Frontal cortex (tissue), 4 donors: ENCODE measurements around the gene FKBP2. TPM values are rescaled to one million over a fixed set of nuclear protein-coding genes. Genes with fewer than 3 reads are reported as not detected.

Source experiments
- DNase-seq, 2 donors: peaks; one replicate each; pipeline ENCODE4 v3.0.0; 2012; ENCODE audit warnings: low spot score in 2 of 2
- FAIRE-seq: peaks from 2 replicates; lab custom pipeline; 2012; peaks lifted over from hg19 to GRCh38; lab: Jason Lieb, UNC
- total RNA-seq: library from RNA; depleted of rRNA; stranded (reverse); fragments of >200 nt; gene quantifications from one replicate; pipeline ENCODE4 v1.2.3, GENCODE V29; 2014
- donor health status: control.
- donor health status: control.
- donor health status: control.

Gene FKBP2
- total RNA-seq, 1 donor from 2014 or later: 26.1 TPM

DNA sequence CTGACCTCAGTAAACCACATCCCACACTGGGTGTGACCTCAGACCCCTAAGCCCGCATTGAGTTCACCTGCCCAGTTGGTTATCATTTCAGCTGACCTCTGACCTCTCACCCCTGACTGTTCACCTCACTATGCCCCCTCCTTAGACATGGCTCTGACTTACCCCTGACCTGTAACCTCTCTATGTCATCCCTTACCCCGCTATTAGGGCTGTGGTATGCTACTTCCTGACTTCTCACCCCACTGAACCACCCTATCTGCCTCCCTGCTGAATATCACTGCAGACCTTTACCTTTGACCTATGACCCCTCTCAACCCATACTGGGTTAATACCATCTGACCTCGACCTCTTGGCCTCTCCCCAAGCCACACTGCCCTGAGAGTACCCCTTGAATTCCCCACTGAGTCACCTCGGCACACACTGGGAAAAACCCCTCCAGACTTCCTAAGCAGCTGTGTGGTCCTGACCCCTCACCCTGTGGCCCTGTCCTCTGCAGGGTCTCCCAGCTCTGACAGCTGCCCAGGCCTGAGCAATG, 18.7 kb downstream of the FKBP2 start:
- FAIRE-seq: no peak

DNA sequence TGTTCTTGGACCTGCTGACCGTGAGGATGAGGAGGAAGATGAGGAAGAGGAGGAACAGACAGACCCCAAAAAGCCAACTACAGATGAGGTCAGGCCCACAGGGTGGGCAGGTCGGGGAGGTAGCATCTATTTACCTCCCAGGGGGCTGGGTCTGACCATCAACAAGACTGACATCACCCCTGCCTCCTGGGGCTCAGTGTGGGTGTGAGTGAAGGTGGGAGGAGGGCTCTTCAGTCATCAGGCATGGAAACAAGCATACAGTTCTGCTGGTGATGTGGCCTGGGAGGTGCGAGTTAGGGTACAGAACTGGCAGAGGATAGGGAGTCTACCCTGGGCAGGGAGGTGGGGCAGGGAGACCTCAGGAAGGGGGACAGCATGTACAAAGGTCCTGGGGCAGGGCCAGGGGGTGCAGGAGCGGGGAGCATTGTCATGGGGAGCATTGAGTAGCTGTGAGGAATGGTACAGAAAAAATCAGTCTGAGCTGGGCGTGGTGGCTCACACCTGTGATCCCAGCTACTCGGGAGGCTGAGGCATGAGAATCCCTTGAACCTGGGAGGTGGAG, 19.3 kb downstream of the FKBP2 start:
- DNase-seq: no peak
- no peak for FAIRE-seq

More for the DNA sequence above, 18.7 kb downstream of the FKBP2 start:
- no peak for DNase-seq

DNA sequence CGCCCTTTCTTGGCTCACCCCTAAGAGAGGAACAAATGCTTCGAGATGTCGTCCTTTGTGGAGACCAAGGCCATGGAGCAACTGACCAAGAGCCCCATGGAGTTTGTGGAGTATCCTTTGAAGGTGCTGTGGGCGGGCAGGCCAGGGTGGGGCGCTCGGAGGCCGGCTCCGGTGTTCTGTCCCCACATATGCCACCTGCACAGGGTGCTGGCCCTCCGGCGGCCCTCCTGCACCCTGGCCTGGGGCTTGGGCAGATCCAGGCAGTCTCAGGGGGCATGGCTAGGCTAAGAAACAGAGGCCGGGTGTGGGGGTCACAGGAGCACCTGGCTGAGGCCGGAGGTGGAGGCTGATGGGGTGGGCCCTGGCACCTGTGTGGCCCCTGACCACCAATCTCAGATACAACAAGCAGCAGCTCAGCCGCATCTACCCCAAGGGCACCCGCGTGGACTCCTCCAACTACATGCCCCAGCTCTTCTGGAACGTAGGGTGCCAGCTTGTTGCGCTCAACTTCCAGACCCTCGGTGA, 20.7 kb downstream of the FKBP2 start:
- no peak for DNase-seq
- FAIRE-seq: no peak

DNA sequence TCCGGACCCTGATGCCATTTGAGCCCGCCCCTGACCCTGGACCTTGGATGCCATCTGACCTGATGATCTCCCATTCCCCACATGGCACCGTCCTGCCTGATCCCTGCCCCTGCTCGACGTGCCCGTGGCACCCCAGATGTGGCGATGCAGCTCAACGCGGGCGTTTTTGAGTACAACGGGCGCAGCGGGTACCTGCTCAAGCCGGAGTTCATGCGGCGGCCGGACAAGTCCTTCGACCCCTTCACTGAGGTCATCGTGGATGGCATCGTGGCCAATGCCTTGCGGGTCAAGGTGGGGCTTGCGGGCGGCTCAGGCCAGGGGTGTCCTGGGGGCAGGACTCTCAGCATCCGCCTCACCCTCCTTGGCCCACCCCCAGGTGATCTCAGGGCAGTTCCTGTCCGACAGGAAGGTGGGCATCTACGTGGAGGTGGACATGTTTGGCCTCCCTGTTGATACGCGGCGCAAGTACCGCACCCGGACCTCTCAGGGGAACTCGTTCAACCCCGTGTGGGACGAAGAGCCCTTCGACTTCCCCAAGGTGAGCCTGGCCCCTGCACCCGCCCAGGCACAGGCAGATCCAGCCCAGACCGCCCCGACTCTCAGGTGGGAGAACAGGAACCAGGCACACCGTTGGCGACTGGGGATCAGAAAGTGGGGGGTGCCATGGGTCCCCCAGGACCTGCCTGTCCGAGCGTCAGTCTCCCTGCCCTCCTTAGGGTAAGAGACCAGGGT, 21.5 kb downstream of the FKBP2 start:
- FAIRE-seq (no peak), DNase-seq (no peak)

DNA sequence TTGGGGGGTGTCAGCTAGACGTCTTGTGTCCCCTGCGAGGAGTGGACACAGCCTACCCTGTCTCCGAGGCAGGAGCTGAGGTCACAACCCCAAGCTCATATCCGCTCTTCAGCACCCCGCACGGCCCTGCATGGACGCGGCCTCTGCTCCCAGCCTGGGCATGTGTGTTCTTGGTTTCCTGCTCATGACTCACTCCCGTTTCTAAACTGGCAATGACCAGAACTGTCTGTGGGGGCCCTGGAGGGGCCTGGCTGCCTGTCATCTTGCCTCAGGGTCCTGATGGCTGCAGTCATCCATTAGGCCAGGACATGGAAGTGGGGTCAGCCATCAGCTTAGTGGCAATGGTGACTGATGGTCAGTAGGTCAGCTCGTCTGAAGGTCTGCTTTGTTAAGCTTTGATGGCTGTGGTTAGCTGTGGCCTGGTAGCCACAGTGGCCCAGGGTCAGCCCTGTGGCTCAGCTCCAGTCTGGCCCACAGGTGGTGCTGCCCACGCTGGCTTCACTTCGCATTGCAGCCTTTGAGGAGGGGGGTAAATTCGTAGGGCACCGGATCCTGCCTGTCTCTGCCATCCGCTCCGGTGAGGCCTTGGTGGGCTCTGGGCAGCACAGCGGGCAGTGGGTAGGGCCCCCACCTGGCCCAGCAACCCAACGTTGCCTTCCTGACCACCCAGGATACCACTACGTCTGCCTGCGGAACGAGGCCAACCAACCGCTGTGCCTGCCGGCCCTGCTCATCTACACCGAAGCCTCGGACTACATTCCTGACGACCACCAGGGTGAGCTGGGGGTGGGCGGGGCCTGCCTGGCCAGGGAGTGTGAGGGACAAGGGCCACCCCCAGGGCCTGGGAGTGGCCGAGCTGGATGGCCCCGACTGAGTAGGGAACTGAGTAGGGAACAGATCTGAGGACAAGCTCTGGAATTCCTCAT, 22.4 kb downstream of the FKBP2 start:
- FAIRE-seq: no peak
- DNase-seq: no peak

DNA sequence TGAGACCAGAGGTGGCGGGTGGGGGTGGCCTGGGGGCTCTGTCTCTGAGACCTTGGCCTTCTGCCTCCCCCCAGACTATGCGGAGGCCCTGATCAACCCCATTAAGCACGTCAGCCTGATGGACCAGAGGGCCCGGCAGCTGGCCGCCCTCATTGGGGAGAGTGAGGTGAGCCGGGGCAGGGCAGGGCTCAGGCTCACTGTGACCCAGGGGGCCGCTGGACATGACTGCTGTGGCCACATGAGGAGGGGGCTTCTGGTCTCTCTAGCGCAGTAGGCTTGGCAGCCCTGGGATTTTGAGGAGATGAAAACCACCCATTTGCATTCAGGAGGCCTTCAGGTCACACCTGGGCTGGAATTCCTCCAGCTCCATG, 23.0 kb downstream of the FKBP2 start:
- DNase-seq (no peak), FAIRE-seq (no peak)

DNA sequence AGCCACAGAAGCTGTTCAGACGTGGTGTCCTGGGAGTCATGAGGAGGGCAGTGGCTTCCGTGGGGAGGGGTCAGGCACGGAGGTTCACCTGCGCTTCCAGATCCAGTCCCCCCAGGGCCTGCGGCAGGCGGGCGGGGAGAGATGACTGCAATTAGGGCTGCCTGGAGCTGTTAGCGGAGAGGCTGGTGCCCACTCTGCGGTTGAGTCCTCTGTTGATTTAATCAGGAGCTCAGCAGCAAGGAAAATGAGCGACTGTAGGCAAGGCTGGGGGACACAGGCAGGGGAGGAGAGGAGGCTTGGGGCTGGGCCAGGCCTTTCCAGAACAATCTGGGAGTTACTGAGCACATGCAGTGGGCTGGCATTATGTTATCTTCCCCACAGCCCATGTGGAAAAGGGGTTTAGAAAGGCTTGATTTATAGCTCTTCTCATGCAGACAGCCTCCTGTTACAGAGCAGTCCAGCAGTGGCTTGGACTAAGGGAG, 23.5 kb downstream of the FKBP2 start:
- FAIRE-seq: no peak

DNA sequence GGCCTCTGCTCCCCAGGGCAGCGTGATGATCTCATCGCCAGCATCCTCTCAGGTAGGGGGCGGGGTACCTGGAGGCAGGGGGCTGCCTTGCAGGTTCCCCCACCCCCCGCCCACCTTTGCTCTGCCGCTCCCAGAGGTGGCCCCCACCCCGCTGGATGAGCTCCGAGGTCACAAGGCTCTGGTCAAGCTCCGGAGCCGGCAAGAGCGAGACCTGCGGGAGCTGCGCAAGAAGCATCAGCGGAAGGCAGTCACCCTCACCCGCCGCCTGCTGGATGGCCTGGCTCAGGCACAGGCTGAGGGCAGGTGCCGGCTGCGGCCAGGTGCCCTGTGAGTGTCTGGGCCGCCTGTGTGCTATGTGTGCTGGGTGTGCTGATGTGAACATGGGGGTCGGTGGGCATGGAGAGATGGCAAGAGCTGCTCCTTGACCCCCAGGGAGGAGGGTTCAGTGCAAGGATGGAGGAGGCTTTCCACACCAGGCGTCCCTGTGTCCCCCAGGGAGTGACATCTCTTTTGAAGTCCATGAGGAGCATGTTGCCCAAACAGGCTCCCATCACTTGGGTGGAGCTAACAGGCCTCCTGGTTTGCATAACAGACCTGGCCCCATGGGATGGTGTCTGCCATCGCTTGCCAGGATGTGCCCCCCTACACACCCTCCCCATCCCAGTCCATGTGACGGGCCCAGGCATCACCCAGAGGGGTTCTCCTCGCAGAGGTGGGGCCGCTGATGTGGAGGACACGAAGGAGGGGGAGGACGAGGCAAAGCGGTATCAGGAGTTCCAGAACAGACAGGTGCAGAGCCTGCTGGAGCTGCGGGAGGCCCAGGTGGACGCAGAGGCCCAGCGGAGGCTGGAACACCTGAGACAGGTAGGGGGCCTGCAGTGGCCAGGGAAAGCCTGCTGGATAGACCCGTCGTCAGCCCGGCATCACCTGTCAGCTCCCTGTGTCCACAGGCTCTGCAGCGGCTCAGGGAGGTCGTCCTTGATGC, 24.6 kb downstream of the FKBP2 start:
- no peak for DNase-seq

More for the DNA sequence above, 23.5 kb downstream of the FKBP2 start:
- no peak for DNase-seq

DNA sequence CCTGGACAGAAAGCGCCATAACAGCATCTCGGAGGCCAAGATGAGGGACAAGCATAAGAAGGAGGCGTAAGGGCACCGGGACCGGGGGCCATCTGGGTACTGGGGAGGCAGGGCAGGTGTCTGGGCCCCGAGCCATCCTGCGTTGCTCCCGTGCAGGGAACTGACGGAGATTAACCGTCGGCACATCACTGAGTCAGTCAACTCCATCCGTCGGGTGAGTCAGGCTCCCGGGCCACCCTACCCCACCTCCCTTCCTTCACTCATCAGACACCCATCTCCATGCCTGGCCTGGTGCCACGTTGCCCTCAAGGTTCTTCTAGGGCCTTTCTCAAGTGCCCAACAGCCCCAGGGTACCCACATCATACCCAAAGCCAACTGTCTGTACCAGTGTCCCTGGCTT, 25.4 kb downstream of the FKBP2 start:
- FAIRE-seq (no peak), DNase-seq (no peak)

More for the DNA sequence above, 24.6 kb downstream of the FKBP2 start:
- no peak for FAIRE-seq

DNA sequence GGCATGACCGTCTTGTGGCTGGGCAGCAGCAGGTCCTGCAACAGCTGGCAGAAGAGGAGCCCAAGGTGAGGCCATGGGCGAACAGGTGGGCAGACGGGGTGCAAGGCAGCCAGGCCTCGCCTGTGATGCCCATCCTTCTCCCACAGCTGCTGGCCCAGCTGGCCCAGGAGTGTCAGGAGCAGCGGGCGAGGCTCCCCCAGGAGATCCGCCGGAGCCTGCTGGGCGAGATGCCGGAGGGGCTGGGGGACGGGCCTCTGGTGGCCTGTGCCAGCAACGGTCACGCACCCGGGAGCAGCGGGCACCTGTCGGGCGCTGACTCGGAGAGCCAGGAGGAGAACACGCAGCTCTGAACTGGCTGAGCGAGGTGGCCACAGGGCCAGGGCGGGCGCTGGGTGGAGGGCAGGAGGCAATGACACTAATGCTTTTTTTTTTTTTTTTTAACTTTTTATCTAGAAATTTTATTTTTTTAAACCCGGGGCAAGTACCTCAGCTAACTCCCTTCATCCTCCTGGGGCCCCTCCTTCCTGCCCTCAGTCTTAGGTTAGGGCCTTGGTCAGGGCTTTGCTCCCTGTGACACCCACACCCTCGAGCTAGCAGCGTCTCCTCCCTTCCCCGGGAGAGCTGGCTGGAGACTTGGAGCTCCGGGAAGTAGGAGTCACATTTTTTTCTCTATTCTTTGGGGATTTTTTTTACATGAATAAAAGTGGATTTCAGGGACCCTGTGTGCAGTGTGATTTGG, 26.5 kb downstream of the FKBP2 start:
- DNase-seq (no peak), FAIRE-seq (no peak)

DNA sequence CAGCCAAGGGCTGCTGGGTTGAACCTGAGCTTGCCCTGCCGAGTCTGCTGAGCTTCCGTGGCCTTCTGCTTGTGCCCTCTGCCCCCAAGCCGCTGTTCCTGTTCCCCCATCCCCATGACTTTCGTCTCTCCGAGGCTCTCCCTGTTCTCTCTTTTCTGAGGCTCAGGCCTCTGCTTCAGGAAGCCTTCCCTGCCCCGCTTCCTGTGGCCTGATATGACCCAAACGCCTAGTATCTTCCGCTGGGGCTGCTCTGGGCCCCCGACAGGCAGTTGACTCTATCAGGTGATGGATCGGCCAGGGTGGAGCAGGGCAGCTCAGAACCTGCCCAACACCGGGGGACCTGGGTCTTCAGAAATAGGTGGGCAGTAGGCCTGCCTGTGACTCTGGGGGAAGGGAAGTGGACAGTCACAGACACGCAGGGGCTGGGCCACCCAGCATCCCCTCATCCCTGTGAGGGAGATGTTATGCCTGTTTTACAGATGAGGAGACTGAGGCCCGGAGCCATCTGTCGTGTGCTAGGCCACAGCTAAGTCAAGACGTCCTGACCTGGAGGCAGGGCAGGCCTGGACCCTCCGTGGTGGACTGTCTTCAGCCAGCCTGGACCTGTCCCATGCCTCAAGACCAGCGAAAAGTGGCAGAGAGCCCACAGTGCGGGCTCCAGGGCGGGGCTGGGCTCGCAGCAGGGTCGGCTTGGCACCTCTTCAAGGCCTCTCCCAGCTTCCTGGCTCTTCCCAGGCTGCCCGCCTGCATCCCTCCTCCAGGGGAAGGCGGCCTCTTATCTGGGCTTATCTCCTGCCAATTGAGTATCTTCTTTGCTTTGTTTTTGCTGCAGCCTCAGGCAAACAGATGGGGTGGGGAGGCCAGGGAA, 27.4 kb downstream of the FKBP2 start:
- FAIRE-seq: no peak
- no peak for DNase-seq

DNA sequence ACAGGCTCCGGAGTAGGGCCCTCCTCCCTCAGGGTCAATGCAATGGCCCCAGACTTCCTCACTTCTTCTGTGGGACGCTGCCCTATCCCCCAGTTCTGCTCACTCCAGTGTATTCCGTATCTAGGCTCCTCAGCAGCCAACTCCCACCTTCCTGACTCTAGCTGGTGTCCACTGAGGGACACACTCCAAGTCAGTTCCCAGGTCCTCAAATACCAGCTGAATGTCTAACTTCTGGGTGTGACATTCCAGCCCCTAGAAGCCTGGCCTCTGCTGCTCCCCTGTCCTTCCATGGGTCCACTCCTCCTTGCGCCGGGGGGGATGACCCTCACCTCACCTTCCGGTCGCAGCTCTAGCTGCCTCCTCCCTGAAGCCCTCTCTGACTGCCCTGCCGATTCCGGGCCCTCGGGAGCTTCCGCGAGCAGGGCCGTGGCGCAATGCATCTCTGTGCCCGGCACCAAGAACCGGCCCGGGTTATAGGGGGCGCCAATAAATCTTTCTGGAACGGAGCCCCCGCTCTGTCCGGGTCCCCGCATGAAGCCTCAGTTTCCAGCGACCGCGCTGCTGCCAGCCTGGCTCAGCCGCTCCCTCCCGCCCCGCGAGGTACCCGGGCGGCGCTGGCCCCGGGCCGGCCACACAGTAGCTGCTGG, 28.1 kb downstream of the FKBP2 start:
- DNase-seq (no peak), FAIRE-seq (no peak)

DNA sequence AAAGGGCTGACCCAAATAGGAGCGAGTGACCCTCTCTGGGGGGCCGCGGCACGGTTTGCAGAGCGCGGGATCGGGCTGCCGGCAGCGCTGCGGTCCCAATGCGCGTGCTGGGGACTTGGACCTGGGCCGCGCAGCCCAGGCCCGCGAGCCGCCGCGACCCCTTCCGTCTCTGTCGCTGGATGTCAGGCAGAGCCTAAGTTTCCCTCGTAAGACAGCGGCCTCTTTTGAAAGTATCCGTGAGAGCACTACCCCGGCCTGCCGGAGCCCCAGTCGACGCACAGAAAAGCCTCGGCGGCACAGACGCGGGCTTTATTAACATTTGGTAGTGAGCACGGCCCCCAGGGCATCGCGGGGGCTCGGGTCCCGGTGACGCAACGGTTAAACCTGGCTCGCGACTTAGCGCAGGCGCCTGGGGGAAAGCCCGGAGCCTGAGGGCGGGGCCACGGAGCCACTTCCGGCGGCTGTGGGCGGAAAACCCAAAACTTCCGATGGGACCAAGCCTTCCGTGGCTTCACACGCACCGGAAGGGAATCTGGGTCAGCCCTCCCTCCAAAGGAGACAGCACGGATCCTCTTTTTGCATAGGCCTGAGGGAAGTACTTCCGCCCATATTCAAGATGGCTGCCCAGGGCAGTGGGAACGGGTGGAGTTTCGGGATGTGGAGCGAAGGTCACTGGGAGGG, 28.8 kb downstream of the FKBP2 start:
- DNase-seq: peak; percentile 91 to 94
- peak; percentile 55 for FAIRE-seq

DNA sequence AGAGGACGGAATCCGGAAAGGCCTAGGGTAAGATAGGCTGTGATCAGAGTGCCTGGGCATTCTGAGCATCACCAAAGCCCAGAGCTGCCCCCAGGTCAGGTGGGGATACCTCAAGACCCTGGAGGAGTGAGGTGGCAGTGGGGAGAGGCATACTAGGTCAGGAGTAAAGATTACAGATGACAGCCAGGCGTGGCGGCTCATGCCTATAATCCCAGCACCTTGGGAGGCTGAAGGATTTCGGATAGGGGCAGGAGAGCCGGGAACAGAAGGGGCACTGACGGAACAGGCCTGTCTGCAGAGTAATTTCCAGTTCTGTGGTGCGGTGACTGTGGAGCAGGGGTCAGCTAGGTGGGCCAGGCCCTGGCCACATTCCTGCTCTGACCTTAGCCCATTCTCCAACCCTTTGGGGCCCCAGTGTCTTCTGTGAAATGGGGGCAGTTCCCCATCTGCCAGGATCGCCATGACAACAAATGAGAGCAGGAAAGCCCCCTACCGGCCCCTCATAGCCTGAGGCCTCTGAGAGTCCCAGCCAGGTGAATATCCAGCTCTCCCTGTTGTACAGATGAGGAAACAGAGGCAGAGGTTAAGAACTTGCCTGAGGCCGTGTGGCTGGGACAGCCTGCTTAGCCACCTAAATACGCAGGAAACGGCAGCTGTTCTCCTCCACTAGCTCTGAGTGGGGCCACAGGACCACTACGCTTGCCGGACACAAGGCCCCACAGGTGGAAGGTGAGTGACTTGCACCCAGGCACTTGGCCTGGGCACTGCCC, 34.3 kb downstream of the FKBP2 start:
- no peak for DNase-seq
- no peak for FAIRE-seq

DNA sequence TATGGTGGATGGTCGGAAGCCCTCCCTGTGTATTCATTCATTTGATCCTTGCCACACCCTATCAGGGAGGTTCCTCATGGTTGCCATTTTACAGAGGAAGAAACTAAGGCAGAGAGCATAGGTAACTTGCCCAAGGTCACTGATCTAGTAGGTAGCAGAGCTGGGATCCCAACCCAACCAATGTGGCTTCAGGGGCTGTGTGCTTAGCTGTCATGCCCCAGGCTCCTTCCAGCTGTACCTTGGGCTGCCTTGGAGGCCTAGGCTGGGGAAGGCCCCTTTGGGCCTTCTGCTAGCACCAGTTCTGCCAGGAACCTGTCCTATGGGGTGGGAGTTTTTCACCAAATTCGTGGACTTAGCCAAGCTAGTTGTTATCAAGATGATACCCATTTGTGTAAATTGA, 34.9 kb downstream of the FKBP2 start:
- DNase-seq (no peak), FAIRE-seq (no peak)
